Measurements from ENCODE around the gene MXRA7.
"Not testable (repeated sequence)": the region's sequence is repeated elsewhere in the genome, so short reads cannot be mapped to it uniquely, and the experiment has no call there.

Gene MXRA7

DNA sequence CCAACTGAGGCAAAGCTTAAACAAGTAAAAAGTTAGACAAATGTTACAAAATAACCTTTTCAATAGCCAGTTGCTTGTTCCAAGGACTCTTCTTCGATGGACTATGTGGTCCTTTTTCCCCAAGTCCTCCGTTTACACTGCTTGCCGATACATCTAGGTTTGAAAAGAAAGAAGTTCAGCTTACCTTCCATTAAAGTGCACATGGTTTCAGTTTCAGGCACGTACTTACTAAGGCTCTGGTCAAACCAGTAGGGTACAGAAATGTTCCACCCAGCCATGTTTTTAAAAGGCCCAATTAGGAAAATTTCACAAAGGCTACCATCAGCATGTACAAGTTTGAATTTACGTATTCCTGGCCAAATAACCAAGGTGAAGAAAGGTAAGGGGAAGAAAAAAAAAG lies 24.2 kb upstream of the MXRA7 start:
- Histone ChIP-seq H3K4me3 (ENCODE audit: extremely low read depth, insufficient read depth, low read length, poor library complexity, severe bottlenecking) (peak overlapping the region; percentile 89), H3K36me3 (ENCODE audit: control insufficient read depth, insufficient read depth, low read length) (peaks cover 56% of the 10 kb centered on the region), H3K27ac (ENCODE audit: low read depth, low read length, severe bottlenecking) (no peak overlapping the region), H3K9me3 (ENCODE audit: control insufficient read depth, low read length) (no peaks in the 10 kb centered on the region), H3K4me1 (ENCODE audit: control insufficient read depth, insufficient read depth, low read length, poor library complexity, severe bottlenecking) (peaks cover 7% of the 10 kb centered on the region)
- 30 to 33% methylated on average over 3 to 4 of the region's 5 CpGs for WGBS, 2 experiments (ENCODE audit: insufficient coverage in 2 of 2)

DNA sequence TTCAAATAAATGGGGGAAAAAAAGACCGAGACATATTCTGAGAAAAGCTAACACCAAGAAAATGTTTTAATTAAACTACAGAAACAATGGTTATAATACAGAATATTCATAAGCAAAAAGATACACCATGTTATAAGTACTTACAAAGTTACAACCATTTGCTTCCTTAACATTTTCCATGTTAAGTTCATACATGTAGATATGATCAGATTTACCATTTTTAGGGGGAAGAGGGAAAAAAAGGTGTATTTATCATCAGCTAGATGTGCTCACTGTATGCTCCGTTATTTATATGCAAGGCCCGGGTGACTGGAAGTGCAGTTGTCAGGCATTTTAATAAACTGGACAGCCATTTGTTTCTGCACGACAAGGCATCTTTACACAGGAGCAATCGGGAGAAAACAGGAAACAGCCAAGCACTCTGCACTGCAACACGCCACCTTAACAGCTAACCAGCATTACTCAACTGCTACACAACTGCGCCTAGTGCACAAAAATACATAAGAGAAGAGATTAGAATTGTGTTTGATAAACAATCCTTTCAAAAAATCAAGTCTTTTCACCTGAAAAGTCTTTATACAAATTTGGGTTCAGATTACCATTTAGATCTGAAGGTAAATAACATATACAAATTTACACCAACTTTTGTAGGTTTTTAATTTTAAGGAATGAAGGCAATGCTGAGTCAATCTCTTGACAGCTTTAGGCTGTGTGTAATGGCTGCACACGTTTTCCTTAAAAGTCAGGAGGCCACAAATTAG lies 23.5 kb upstream of the MXRA7 start:
- peaks cover 63% of the 10 kb centered on the region for H3K36me3 ChIP-seq (ENCODE audit: control insufficient read depth, insufficient read depth, low read length)
- no peaks in the 10 kb centered on the region for H3K9me3 ChIP-seq (ENCODE audit: control insufficient read depth, low read length)
- H3K27ac ChIP-seq (ENCODE audit: low read depth, low read length, severe bottlenecking): no peak overlapping the region
- WGBS, 2 experiments (ENCODE audit: insufficient coverage in 2 of 2): 66 to 82% methylated on average over 3 to 4 of the region's 8 CpGs
- H3K4me3 ChIP-seq (ENCODE audit: extremely low read depth, insufficient read depth, low read length, poor library complexity, severe bottlenecking): peak overlapping the region; percentile 89
- peaks cover 11% of the 10 kb centered on the region for H3K4me1 ChIP-seq (ENCODE audit: control insufficient read depth, insufficient read depth, low read length, poor library complexity, severe bottlenecking)

DNA sequence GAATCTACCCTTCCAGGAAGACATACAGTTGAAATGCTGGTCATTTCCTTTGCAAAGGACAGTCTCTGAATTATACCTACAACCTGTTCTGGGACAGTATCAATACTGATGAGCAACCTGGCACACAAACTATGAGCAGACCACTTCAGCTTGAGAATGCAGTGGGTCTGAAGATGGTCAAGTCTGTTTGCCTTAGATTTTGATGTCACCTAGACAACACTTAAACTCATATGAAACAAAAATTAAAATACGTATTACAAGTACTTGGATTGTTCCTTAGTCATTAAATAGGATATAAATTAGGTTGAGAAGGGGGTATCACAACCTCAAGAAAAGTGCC lies 22.8 kb upstream of the MXRA7 start:
- Histone ChIP-seq H3K9me3 (ENCODE audit: control insufficient read depth, low read length) (no peaks in the 10 kb centered on the region), H3K36me3 (ENCODE audit: control insufficient read depth, insufficient read depth, low read length) (peaks cover 63% of the 10 kb centered on the region), H3K27ac (ENCODE audit: low read depth, low read length, severe bottlenecking) (no peak overlapping the region), H3K4me1 (ENCODE audit: control insufficient read depth, insufficient read depth, low read length, poor library complexity, severe bottlenecking) (peaks cover 11% of the 10 kb centered on the region), H3K4me3 (ENCODE audit: extremely low read depth, insufficient read depth, low read length, poor library complexity, severe bottlenecking) (peak overlapping the region; percentile 89)
- no CpG with 5 or more reads among the region's 1 CpG for WGBS, 2 experiments (ENCODE audit: insufficient coverage in 2 of 2)

DNA sequence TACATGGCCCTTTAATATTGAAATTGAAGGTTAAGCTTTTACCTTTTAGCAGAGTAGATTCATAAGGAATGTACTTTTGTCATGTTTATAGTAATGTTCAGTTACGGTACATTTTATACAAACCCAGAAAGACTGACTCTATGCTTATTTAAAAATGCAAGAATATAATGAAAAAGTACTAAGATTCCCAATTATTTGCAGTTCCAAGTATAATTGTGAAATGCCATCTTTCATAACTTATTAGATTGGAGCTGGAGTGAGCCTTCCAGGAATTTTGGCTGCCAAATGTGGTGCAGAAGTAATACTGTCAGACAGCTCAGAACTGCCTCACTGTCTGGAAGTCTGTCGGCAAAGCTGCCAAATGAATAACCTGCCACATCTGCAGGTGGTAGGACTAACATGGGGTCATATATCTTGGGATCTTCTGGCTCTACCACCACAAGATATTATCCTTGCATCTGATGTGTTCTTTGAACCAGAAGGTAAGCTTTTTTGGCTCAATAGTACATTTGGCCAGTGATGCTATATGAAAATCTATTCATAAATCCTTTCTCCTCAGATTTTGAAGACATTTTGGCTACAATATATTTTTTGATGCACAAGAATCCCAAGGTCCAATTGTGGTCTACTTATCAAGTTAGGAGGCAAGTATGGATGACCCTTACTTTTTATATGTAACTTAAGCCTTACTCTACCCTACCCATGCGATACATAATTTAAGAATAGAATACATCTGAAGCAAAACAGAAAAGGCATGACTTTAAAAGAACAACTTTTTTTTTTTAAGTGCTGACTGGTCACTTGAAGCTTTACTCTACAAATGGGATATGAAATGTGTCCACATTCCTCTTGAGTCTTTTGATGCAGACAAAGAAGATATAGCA lies 22.2 kb upstream of the MXRA7 start:
- H3K36me3 ChIP-seq (ENCODE audit: control insufficient read depth, insufficient read depth, low read length): peaks cover 63% of the 10 kb centered on the region

DNA sequence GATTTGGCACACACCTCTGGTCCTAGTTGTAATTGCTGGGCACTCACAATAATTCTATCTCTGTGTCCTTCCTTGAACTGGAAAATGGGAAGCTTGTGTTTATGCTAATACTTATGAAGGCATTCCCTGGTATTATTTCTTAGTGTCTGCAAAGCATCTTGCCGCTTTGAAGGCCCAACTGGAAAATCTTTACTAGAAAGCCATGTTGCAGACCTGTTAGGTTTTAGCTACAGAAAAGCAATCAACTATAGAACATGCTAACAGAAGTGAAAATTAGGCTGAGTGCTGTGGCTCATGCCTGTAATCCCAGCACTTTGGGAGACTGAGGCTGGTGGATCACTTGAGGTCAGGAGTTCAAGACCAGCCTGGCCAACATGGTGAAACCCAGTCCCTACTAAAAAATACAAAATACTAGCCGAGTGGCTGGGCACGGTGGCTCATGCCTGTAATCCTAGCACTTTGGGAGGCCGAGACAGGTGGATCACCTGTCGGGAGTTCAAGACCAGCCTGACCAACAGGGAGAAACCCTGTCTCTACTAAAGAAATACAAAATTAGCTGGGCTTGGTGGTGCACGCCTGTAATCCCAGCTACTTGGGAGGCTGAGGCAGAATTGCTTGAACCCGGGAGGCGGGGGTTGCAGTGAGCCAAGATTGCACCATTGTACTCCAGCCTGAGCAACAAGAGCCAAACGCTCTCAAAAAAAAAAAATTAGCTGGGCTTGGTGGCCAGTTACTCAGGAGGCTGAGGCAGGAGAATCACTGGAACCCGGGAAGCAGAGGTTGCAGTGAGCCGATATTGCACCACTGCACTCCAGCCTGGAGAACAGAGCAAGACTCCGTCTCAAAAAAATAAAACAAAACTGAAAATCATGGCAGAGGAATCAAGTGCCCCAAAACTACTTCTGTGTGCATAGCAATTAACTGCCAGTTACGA lies 21.3 kb upstream of the MXRA7 start:
- Histone ChIP-seq H3K27ac (ENCODE audit: low read depth, low read length, severe bottlenecking) (peak overlapping the region; percentile 8), H3K4me1 (ENCODE audit: control insufficient read depth, insufficient read depth, low read length, poor library complexity, severe bottlenecking) (peaks cover 11% of the 10 kb centered on the region), H3K36me3 (ENCODE audit: control insufficient read depth, insufficient read depth, low read length) (peaks cover 63% of the 10 kb centered on the region)
- H3K9me3 ChIP-seq (ENCODE audit: control insufficient read depth, low read length); H3K4me3 ChIP-seq (ENCODE audit: extremely low read depth, insufficient read depth, low read length, poor library complexity, severe bottlenecking): not testable (repeated sequence)
- WGBS, 2 experiments (ENCODE audit: insufficient coverage in 2 of 2): 97 to 100% methylated on average over 10 to 11 of the region's 13 CpGs

More for the DNA sequence above, 22.2 kb upstream of the MXRA7 start:
- H3K27ac ChIP-seq (ENCODE audit: low read depth, low read length, severe bottlenecking): peak overlapping the region; percentile 4
- H3K4me1 ChIP-seq (ENCODE audit: control insufficient read depth, insufficient read depth, low read length, poor library complexity, severe bottlenecking): peaks cover 11% of the 10 kb centered on the region
- 80 to 100% methylated on average over 1 of the region's 3 CpGs for WGBS, 2 experiments (ENCODE audit: insufficient coverage in 2 of 2)
- no peak overlapping the region for H3K4me3 ChIP-seq (ENCODE audit: extremely low read depth, insufficient read depth, low read length, poor library complexity, severe bottlenecking)
- no peaks in the 10 kb centered on the region for H3K9me3 ChIP-seq (ENCODE audit: control insufficient read depth, low read length)

DNA sequence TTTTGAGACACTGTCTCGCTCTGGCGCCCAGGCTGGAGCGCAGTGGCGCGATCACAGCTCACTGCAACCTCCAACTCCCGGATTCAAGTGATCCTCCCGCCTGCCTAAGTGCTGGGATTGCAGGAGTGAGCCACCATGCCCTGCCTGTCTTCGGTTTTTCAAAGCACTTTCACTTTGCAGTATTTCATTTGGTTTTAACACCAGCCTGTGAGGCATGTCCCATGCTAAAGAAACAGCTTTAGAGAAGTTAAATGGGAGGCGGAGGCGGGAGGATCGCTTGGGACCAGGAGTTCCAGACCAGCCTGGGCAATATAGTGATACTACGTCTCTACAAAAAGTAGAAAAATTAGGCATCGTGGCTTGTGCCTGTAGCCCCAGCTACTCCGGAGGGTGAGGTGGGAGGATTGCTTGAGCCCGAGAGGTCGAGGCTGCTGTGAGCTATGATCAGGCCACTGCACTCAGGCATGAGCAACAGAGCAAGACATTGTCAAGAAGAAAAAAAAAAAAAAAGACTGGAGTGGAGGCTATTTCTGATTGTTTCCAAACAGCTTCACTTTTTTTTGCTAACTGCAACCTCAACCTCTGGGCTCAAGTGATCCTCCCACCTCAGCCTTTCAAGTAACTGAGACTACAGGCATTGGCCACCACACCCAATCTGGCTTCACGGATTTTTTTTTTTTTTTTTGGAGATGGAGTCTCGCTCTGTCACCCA lies 17.1 kb upstream of the MXRA7 start:
- Histone ChIP-seq H3K4me1 (ENCODE audit: control insufficient read depth, insufficient read depth, low read length, poor library complexity, severe bottlenecking) (peaks cover 8% of the 10 kb centered on the region), H3K36me3 (ENCODE audit: control insufficient read depth, insufficient read depth, low read length) (peaks cover 54% of the 10 kb centered on the region), H3K27ac (ENCODE audit: low read depth, low read length, severe bottlenecking) (no peak overlapping the region), H3K4me3 (ENCODE audit: extremely low read depth, insufficient read depth, low read length, poor library complexity, severe bottlenecking) (peak overlapping the region; percentile 88), H3K9me3 (ENCODE audit: control insufficient read depth, low read length) (no peaks in the 10 kb centered on the region)
- WGBS, 2 experiments (ENCODE audit: insufficient coverage in 2 of 2): 85 to 91% methylated on average over 14 to 15 of the region's 18 CpGs

DNA sequence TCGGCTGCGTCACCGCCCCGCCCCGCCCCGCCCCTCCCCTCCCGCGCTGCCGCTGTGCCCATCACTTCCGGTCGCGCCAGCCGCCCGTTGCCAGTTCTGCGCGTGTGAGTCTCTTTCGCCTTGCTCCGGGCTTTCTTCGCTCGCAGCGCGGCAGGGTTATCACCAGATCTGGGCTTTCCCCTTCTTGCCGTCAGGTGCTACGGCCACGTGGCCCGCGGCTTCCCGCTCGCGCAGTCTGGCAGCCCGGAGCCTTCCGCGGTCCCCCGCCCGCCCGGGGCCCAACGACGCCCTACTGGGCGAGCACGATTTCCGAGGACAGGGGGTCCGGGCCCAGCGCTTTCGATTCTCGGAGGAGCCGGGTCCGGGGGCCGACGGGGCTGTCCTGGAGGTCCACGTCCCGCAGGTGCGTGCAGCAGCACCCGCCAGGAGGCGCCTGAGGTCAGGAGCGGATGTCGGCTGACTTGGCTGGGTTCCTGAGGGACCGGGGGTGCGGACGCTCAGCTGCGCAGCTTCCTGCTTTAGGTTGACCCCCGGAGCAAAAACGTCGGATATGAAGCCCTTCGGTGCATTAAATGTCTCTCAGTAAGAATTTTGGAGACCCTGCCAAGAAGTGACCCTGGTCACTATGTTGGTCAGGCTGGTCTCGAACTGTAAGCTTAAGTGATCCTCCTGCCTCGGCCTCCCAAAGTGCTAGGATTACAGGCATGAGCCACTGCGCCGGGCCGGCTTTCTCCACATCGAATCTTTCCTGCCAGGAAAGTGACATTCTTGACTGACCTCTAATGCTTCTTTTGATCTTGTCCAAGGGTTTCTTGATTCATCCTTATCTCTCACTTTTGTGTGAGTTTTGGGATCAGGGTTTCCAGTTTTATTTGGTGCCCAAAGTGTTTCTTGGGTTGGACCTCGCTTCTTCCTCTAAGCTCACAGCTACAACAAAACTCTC lies 16.3 kb upstream of the MXRA7 start, which contains the start of gene METTL23:
METTL23 (plus strand) TSS at position 64 of the 943 bp plus-strand sequence. CDS start 2,872 bp downstream, outside the sequence.
- Histone ChIP-seq H3K36me3 (ENCODE audit: control insufficient read depth, insufficient read depth, low read length) (peaks cover 54% of the 10 kb centered on the region), H3K4me3 (ENCODE audit: extremely low read depth, insufficient read depth, low read length, poor library complexity, severe bottlenecking) (peak within 1 kb of the TSS; percentile 88), H3K27ac (ENCODE audit: low read depth, low read length, severe bottlenecking) (peak within 1 kb of the TSS; percentile 97), H3K4me1 (ENCODE audit: control insufficient read depth, insufficient read depth, low read length, poor library complexity, severe bottlenecking) (peaks cover 8% of the 10 kb centered on the region), H3K9me3 (ENCODE audit: control insufficient read depth, low read length) (no peaks in the 10 kb centered on the region)
- WGBS, 2 experiments (ENCODE audit: insufficient coverage in 2 of 2): 2 to 5% methylated on average over 48 to 55 of the region's 71 CpGs

DNA sequence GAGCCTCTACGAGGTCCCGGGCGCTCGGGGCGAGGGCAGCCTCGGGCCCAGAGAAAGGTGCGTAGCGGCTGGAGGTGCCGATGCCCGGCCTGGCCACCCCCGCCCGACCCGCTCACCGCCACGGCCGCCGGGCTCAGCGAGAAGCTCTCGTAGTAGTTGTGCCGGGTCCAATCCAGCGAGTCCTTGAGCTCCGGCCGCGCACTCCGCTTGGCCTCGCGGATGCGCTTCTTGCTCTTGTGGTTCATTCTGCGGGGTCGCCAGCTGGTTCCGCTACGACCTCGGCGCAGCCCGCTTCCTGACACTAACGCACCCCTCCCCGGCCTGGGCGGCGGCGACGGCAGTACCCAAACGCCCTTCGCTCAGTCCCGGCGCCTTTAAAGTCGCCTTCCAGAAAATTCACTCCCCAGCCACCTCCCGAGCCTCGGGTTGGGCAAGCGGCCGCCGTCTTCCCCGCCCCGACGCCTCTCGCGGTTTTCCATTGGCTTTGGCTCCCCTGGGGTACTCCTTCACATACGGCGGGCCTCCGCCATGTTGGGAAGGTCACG lies 15.5 kb upstream of the MXRA7 start, which contains the start of gene JMJD6:
JMJD6 (minus strand) TSS at position 376 of the 545 bp plus-strand sequence; CDS start at position 245, 131 bp downstream.
- peak within 1 kb of the TSS; percentile 97 for H3K27ac ChIP-seq (ENCODE audit: low read depth, low read length, severe bottlenecking)
- H3K4me3 ChIP-seq (ENCODE audit: extremely low read depth, insufficient read depth, low read length, poor library complexity, severe bottlenecking): peak within 1 kb of the TSS; percentile 88
- H3K9me3 ChIP-seq (ENCODE audit: control insufficient read depth, low read length): no peaks in the 10 kb centered on the region
- 0 to 1% methylated on average over 53 to 59 of the region's 60 CpGs for WGBS, 2 experiments (ENCODE audit: insufficient coverage in 2 of 2)
- H3K36me3 ChIP-seq (ENCODE audit: control insufficient read depth, insufficient read depth, low read length): peaks cover 55% of the 10 kb centered on the region
- peaks cover 8% of the 10 kb centered on the region for H3K4me1 ChIP-seq (ENCODE audit: control insufficient read depth, insufficient read depth, low read length, poor library complexity, severe bottlenecking)

All from mesodermal cell (in vitro differentiated cells).